BE2C (cell line): ENCODE data around the gene LYRM9. TPM values are rescaled to one million over a fixed set of nuclear protein-coding genes. Genes with fewer than 3 reads are reported as not detected.
A peak's percentile ranks its signal among the peaks of the same experiment; 100 is the strongest.

Experiments
- DNase-seq: peaks from one replicate; pipeline ENCODE4 v3.0.0-alpha.2; 2020
- H3K27me3 ChIP-seq: fragments of 250-450 bp; sonication (Bioruptor Pico); 2 replicates; pipeline ENCODE4 v1.5.1; 2020; ENCODE audit warnings: mild to moderate bottlenecking
- H3K36me3 ChIP-seq: fragments of 250-450 bp; sonication (Bioruptor Pico); 2 replicates; pipeline ENCODE4 v1.5.1; 2020; ENCODE audit warnings: mild to moderate bottlenecking
- H3K4me1 ChIP-seq: fragments of 250-450 bp; sonication (Bioruptor Pico); 2 replicates; pipeline ENCODE4 v1.5.1; 2020
- H3K4me3 ChIP-seq: 2 replicates; pipeline ENCODE4 v1.5.1; 2011; ENCODE audit warnings: low read depth, low read length
- H3K9me3 ChIP-seq: fragments of 250-450 bp; sonication (Bioruptor Pico); 2 replicates; pipeline ENCODE4 v1.5.1; 2020
- CTCF ChIP-seq: IDR thresholded peaks from 2 replicates; pipeline ENCODE4 v1.5.1; 2012; ENCODE audit warnings: mild to moderate bottlenecking, low read depth, low read length
- polyA plus RNA-seq: library from polyadenylated mRNA; unstranded; fragments of >200 nt; gene quantifications from one replicate; pipeline ENCODE4 v1.2.1, GENCODE V29; 2012; ENCODE audit warnings: low read depth, missing spikeins; ENCODE audit not compliant: insufficient read length, insufficient read depth

The LYRM9 gene
- 3.2 TPM for polyA plus RNA-seq

- H3K9me3 ChIP-seq, result no peaks in the 10 kb centered on the region
- no peaks in the 10 kb centered on the region for H3K4me1 ChIP-seq
- H3K4me3 ChIP-seq, result peak within 1 kb of the TSS; percentile 51
- H3K27me3 ChIP-seq, result no peaks in the 10 kb centered on the region
- DNase-seq, result peak; percentile 88
- H3K36me3 ChIP-seq, result no peaks in the 10 kb centered on the region
- peak; percentile 55 for TF ChIP-seq CTCF
Measured at GRCh38 chr17:27892866-27893769, at the start of gene LYRM9. LYRM9 (minus strand) TSS chr17:27893365; CDS start chr17:27882694, 10,671 bp downstream.

GRCh38 chr17:27940503-27941428 lies 47.6 kb upstream of the LYRM9 start:
- no peak overlapping the region for H3K4me3 ChIP-seq
- H3K4me1 ChIP-seq, result no peaks in the 10 kb centered on the region
- no peak for TF ChIP-seq CTCF
- no peak for DNase-seq
- H3K27me3 ChIP-seq, result no peaks in the 10 kb centered on the region; the same call in 1 of the 2 replicates
- no peaks in the 10 kb centered on the region for H3K9me3 ChIP-seq
- H3K36me3 ChIP-seq, result no peaks in the 10 kb centered on the region

GRCh38 chr17:27939474-27940465 lies 46.6 kb upstream of the LYRM9 start:
- no peak overlapping the region for H3K4me3 ChIP-seq
- DNase-seq, result no peak
- H3K27me3 ChIP-seq, result no peaks in the 10 kb centered on the region; the same call in 1 of the 2 replicates
- H3K4me1 ChIP-seq, result no peaks in the 10 kb centered on the region
- no peak for TF ChIP-seq CTCF
- no peaks in the 10 kb centered on the region for H3K36me3 ChIP-seq
- H3K9me3 ChIP-seq, result no peaks in the 10 kb centered on the region

GRCh38 chr17:27938864-27939263 lies 45.7 kb upstream of the LYRM9 start:
- no peaks in the 10 kb centered on the region; the same call in 1 of the 2 replicates for H3K27me3 ChIP-seq
- no peaks in the 10 kb centered on the region for H3K36me3 ChIP-seq
- H3K4me1 ChIP-seq, result no peaks in the 10 kb centered on the region
- DNase-seq, result no peak
- no peak overlapping the region for H3K4me3 ChIP-seq
- no peaks in the 10 kb centered on the region for H3K9me3 ChIP-seq
- no peak for TF ChIP-seq CTCF

GRCh38 chr17:27938241-27938640 lies 45.1 kb upstream of the LYRM9 start:
- no peak for DNase-seq
- H3K27me3 ChIP-seq, result no peaks in the 10 kb centered on the region; the same call in 1 of the 2 replicates
- no peak overlapping the region for H3K4me3 ChIP-seq
- TF ChIP-seq CTCF, result no peak
- no peaks in the 10 kb centered on the region for H3K9me3 ChIP-seq
- no peaks in the 10 kb centered on the region for H3K4me1 ChIP-seq
- no peaks in the 10 kb centered on the region for H3K36me3 ChIP-seq
